Measurements from ENCODE around the gene RHEBL1. TPM values are rescaled to one million over a fixed set of nuclear protein-coding genes. Genes with fewer than 3 reads are reported as not detected.

Gene RHEBL1
- total and polyA plus RNA-seq, 2 experiments from 2014 or later: 0.65 to 0.86 TPM

DNA sequence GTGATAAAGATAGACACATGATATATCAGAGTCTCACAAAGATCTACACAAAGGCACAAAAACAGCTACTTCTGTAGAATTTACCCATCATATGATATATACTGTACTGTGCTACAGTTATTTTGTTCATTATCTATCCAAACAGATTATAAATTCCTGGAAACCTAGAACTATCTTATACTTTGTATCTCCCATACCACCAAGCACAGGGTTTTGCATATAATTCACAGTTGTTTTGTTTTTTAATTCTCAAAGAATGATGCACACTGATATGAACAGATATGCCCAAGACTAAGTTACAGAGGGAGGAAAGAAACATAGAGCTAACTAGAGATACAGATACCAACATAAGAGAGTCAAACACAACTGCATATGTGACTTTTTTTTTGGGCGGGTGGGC, 54.6 kb downstream of the RHEBL1 start:
- no peak for DNase-seq
- 100% methylated on average over 1 of the region's 1 CpG for WGBS, 2 experiments (ENCODE audit: low coverage in 1 of 2, low lambda C conversion rate in 2 of 2, missing lambda C conversion rate in 2 of 2)
- H3K4me3 ChIP-seq: no peak overlapping the region
- no peaks in the 10 kb centered on the region for H3K27me3 ChIP-seq (replicated peaks; ENCODE audit: insufficient read depth)
- peaks cover 11% of the 10 kb centered on the region; the same call in 1 of the 2 replicates for H3F3A ChIP-seq (ENCODE audit: insufficient read depth)
- H3K4me1 ChIP-seq (ENCODE audit: insufficient read depth): peaks cover 13% of the 10 kb centered on the region
- TF ChIP-seq EZH2phosphoT487 (IDR thresholded peaks at IDR 0.05; ENCODE audit: insufficient read depth, low read depth) (no peak), EZH2 (IDR thresholded peaks at IDR 0.05; ENCODE audit: insufficient read depth, poor library complexity, severe bottlenecking) (no peak)
- H3K36me3 ChIP-seq (ENCODE audit: low read depth): peaks cover 16% of the 10 kb centered on the region
- no peak overlapping the region for H3K9ac ChIP-seq
- H3K4me2 ChIP-seq (ENCODE audit: unreplicated experiment): no peak overlapping the region
- in situ Hi-C loops (cut with MboI): no loop called here
- H3K9me2 ChIP-seq (ENCODE audit: insufficient read depth): no peaks in the 10 kb centered on the region
- H3K27ac ChIP-seq: no peak overlapping the region
- H3K79me2 ChIP-seq (ENCODE audit: insufficient read depth): peaks cover 53% of the 10 kb centered on the region
- no peaks in the 10 kb centered on the region for H3K9me3 ChIP-seq (ENCODE audit: low read depth)
- no peaks in the 10 kb centered on the region for H4K20me1 ChIP-seq (ENCODE audit: insufficient read depth)
- H2AFZ ChIP-seq: no peak overlapping the region

Other genes starting within 250 kb of the RHEBL1 start
- 56.5 and 61.0 TPM in 2 replicates for gene DDX23, start 217.8 kb downstream of the RHEBL1 start, total RNA-seq (2014; rRNA removed; shearing (Covaris generic))
- gene DDX23, start 217.8 kb downstream of the RHEBL1 start, polyA plus RNA-seq (2016; fragmentation: Nextera tagmentation; extraction: Ambion mirVana): 32.1 and 34.2 TPM in 2 replicates
- 0.32 TPM in 1 of 2 replicates, not detected in the other for gene RND1, start 204.1 kb downstream of the RHEBL1 start, total RNA-seq (2014; rRNA removed; shearing (Covaris generic))
- gene RND1, start 204.1 kb downstream of the RHEBL1 start, polyA plus RNA-seq (2016; fragmentation: Nextera tagmentation; extraction: Ambion mirVana): 0.13 TPM in 1 of 2 replicates, not detected in the other
- 17.4 and 28.1 TPM in 2 replicates for gene FKBP11, start 144.5 kb downstream of the RHEBL1 start, total RNA-seq (2014; rRNA removed; shearing (Covaris generic))
- gene FKBP11, start 144.5 kb downstream of the RHEBL1 start, polyA plus RNA-seq (2016; fragmentation: Nextera tagmentation; extraction: Ambion mirVana): 158 and 159 TPM in 2 replicates
- gene ARF3, start 112.5 kb downstream of the RHEBL1 start, total RNA-seq (2014; rRNA removed; shearing (Covaris generic)): 55.3 and 87.7 TPM in 2 replicates
- gene ARF3, start 112.5 kb downstream of the RHEBL1 start, polyA plus RNA-seq (2016; fragmentation: Nextera tagmentation; extraction: Ambion mirVana): 65.0 and 71.7 TPM in 2 replicates
- gene WNT10B, start 98.2 kb downstream of the RHEBL1 start, total RNA-seq (2014; rRNA removed; shearing (Covaris generic)): 0.32 TPM in 1 of 2 replicates, not detected in the other
- 0.29 and 0.61 TPM in 2 replicates for gene WNT10B, start 98.2 kb downstream of the RHEBL1 start, polyA plus RNA-seq (2016; fragmentation: Nextera tagmentation; extraction: Ambion mirVana)
- not detected in 2 replicates for gene WNT1, start 91.7 kb downstream of the RHEBL1 start, total RNA-seq (2014; rRNA removed; shearing (Covaris generic))
- not detected in 2 replicates for gene WNT1, start 91.7 kb downstream of the RHEBL1 start, polyA plus RNA-seq (2016; fragmentation: Nextera tagmentation; extraction: Ambion mirVana)
- 0.13 TPM in 1 of 2 replicates, not detected in the other for gene DDN, start 70.6 kb downstream of the RHEBL1 start, total RNA-seq (2014; rRNA removed; shearing (Covaris generic))
- 0.06 TPM in 1 of 2 replicates, not detected in the other for gene DDN, start 70.6 kb downstream of the RHEBL1 start, polyA plus RNA-seq (2016; fragmentation: Nextera tagmentation; extraction: Ambion mirVana)
- gene PRKAG1, start 51.2 kb downstream of the RHEBL1 start, total RNA-seq (2014; rRNA removed; shearing (Covaris generic)): 86.1 and 91.3 TPM in 2 replicates
- 62.5 and 66.8 TPM in 2 replicates for gene PRKAG1, start 51.2 kb downstream of the RHEBL1 start, polyA plus RNA-seq (2016; fragmentation: Nextera tagmentation; extraction: Ambion mirVana)
- gene KMT2D, start 9.2 kb downstream of the RHEBL1 start, total RNA-seq (2014; rRNA removed; shearing (Covaris generic)): 8.2 and 12.8 TPM in 2 replicates
- gene KMT2D, start 9.2 kb downstream of the RHEBL1 start, polyA plus RNA-seq (2016; fragmentation: Nextera tagmentation; extraction: Ambion mirVana): 8.6 and 10.3 TPM in 2 replicates
- gene DHH, start 24.8 kb upstream of the RHEBL1 start, total RNA-seq (2014; rRNA removed; shearing (Covaris generic)): not detected in 2 replicates
- not detected in 2 replicates for gene DHH, start 24.8 kb upstream of the RHEBL1 start, polyA plus RNA-seq (2016; fragmentation: Nextera tagmentation; extraction: Ambion mirVana)
- gene LMBR1L, start 40.9 kb upstream of the RHEBL1 start, total RNA-seq (2014; rRNA removed; shearing (Covaris generic)): 22.0 and 62.9 TPM in 2 replicates
- 28.2 and 31.6 TPM in 2 replicates for gene LMBR1L, start 40.9 kb upstream of the RHEBL1 start, polyA plus RNA-seq (2016; fragmentation: Nextera tagmentation; extraction: Ambion mirVana)
- 1,598 and 1,776 TPM in 2 replicates for gene TUBA1B, start 61.4 kb upstream of the RHEBL1 start, total RNA-seq (2014; rRNA removed; shearing (Covaris generic))
- 1,195 and 1,237 TPM in 2 replicates for gene TUBA1B, start 61.4 kb upstream of the RHEBL1 start, polyA plus RNA-seq (2016; fragmentation: Nextera tagmentation; extraction: Ambion mirVana)
- gene TUBA1A, start 119.1 kb upstream of the RHEBL1 start, total RNA-seq (2014; rRNA removed; shearing (Covaris generic)): 628 and 639 TPM in 2 replicates
- gene TUBA1A, start 119.1 kb upstream of the RHEBL1 start, polyA plus RNA-seq (2016; fragmentation: Nextera tagmentation; extraction: Ambion mirVana): 452 and 467 TPM in 2 replicates
- 401 and 473 TPM in 2 replicates for gene TUBA1C, start 195.1 kb upstream of the RHEBL1 start, total RNA-seq (2014; rRNA removed; shearing (Covaris generic))
- gene TUBA1C, start 195.1 kb upstream of the RHEBL1 start, polyA plus RNA-seq (2016; fragmentation: Nextera tagmentation; extraction: Ambion mirVana): 301 and 312 TPM in 2 replicates
- not detected in 2 replicates for gene PRPH, start 225.2 kb upstream of the RHEBL1 start, total RNA-seq (2014; rRNA removed; shearing (Covaris generic))
- not detected in 2 replicates for gene PRPH, start 225.2 kb upstream of the RHEBL1 start, polyA plus RNA-seq (2016; fragmentation: Nextera tagmentation; extraction: Ambion mirVana)

All from GM23248 (cell line).